Common myeloid progenitor, CD34-positive (primary cell): Measurements from ENCODE around the gene COL9A3.

Source experiments
- CTCF ChIA-PET: fragments of 350-600 bp; sonication (Branson Sonifier 250); formaldehyde crosslinking; loops from one replicate; lab custom pipeline; 2021; ENCODE audit warnings: antibody characterized with exemption; lab: Charles Lee
- POLR2A ChIA-PET: fragments of 350-600 bp; sonication (Branson Sonifier 250); formaldehyde crosslinking; loops from one replicate; lab custom pipeline; 2021; ENCODE audit warnings: antibody characterized with exemption; lab: Charles Lee
- DNase-seq, 3 donors: peaks; one replicate each; pipeline versions ENCODE4 v3.0.0 to v3.0.0-alpha.2; 2013
- H3K27ac ChIP-seq, 2 experiments: 1 replicate in 1 of 2; 2 replicates in 1 of 2; pipeline ENCODE4 v1.7.0; 2013; ENCODE audit warnings: inconsistent platforms in 2 of 2, low read length in 2 of 2, mild to moderate bottlenecking in 2 of 2, low read depth in 1 of 2, moderate library complexity in 1 of 2; ENCODE audit not compliant: severe bottlenecking in 2 of 2, insufficient read depth in 1 of 2, poor library complexity in 1 of 2
- H3K27me3 ChIP-seq, 5 experiments: replicated peaks in 2 of 5; 1 replicate in 3 of 5; 2 replicates in 2 of 5; pipeline versions ENCODE4 v1.6.1 to v1.7.0; 2013; ENCODE audit warnings: low read length in 4 of 5, mild to moderate bottlenecking in 2 of 5, moderate library complexity in 2 of 5, inconsistent platforms in 1 of 5; ENCODE audit not compliant: insufficient read depth in 5 of 5, control insufficient read depth in 4 of 5
- H3K36me3 ChIP-seq, 4 experiments: 1 replicate in 2 of 4; 2 replicates in 2 of 4; pipeline versions ENCODE4 v1.6.1 to v1.7.0; 2013; ENCODE audit warnings: low read length in 3 of 4, control low read depth in 1 of 4, mild to moderate bottlenecking in 1 of 4; ENCODE audit not compliant: control insufficient read depth in 4 of 4, insufficient read depth in 4 of 4
- H3K4me1 ChIP-seq, 4 experiments: 1 replicate in 3 of 4; 2 replicates in 1 of 4; pipeline versions ENCODE4 v1.6.1 to v1.7.1; 2013; ENCODE audit warnings: low read length in 3 of 4, mild to moderate bottlenecking in 3 of 4, control low read depth in 1 of 4, inconsistent platforms in 1 of 4, moderate library complexity in 1 of 4; ENCODE audit not compliant: control insufficient read depth in 4 of 4, insufficient read depth in 4 of 4; ENCODE audit errors: control extremely low read depth in 1 of 4
- H3K4me3 ChIP-seq, 7 experiments: 1 replicate in 4 of 7; 2 replicates in 3 of 7; pipeline versions ENCODE4 v1.5.1 to v1.7.0; 2013; ENCODE audit warnings: mild to moderate bottlenecking in 7 of 7, low read length in 6 of 7, moderate library complexity in 6 of 7, inconsistent platforms in 2 of 7, low read depth in 2 of 7, control low read depth in 1 of 7; ENCODE audit not compliant: insufficient read depth in 4 of 7, control insufficient read depth in 1 of 7; ENCODE audit errors: extremely low read depth in 1 of 7
- H3K9me3 ChIP-seq, 5 experiments: 1 replicate in 4 of 5; 2 replicates in 1 of 5; pipeline versions ENCODE4 v1.6.1 to v1.7.1; 2013; ENCODE audit warnings: low read length in 4 of 5, mild to moderate bottlenecking in 2 of 5, inconsistent platforms in 1 of 5, low read depth in 1 of 5, moderate library complexity in 1 of 5; ENCODE audit not compliant: control insufficient read depth in 4 of 5, insufficient read depth in 2 of 5; ENCODE audit errors: control extremely low read depth in 1 of 5
- WGBS: methylation state at CpG from one replicate; pipeline ENCODE4 v1.1.5; 2013; ENCODE audit not compliant: insufficient coverage; 5-methylcytosine and 5-hydroxymethylcytosine counted together

The COL9A3 gene

GRCh38 chr20:62832212-62832922 is 15.5 kb downstream of the COL9A3 start:
- Histone ChIP-seq H3K27me3 (no peaks in the 10 kb centered on the region), H3K4me3 (peak overlapping the region in 4 of 7 experiments; percentile 4 to 37 (median 24)), H3K4me1 (peaks cover 0 to 14% (median 14%) of the 10 kb centered on the region in 4 experiments), H3K27ac (no peak overlapping the region), H3K36me3 (no peaks in the 10 kb centered on the region), H3K9me3 (no peaks in the 10 kb centered on the region)
- WGBS: 46% methylated on average over 19 of the region's 22 CpGs
- CTCF ChIA-PET: interaction anchor here (0.9 to 2.0 kb wide), 4 partner anchors 10 to 24 kb away, joined by 3 to 5 read pairs (median 4); no protein-coding TSS in a partner anchor
- POLR2A ChIA-PET: no interaction called here
- peak; percentile 61 to 89 (median 86) for DNase-seq

GRCh38 chr20:62832951-62833391 is 16.1 kb downstream of the COL9A3 start:
- Histone ChIP-seq H3K36me3 (no peaks in the 10 kb centered on the region), H3K27ac (no peak overlapping the region), H3K4me3 (peak overlapping the region in 2 of 7 experiments; percentile 4 to 37), H3K27me3 (no peaks in the 10 kb centered on the region), H3K9me3 (no peaks in the 10 kb centered on the region), H3K4me1 (peaks cover 0 to 14% (median 14%) of the 10 kb centered on the region in 4 experiments)
- DNase-seq: no peak
- ChIA-PET POLR2A (no interaction called here), CTCF (interaction anchor here (0.9 kb wide), 1 partner anchor 25 kb away, joined by 3 read pairs; no protein-coding TSS in a partner anchor)
- WGBS: 53% methylated on average over 9 of the region's 14 CpGs

GRCh38 chr20:62834967-62835730 is 18.3 kb downstream of the COL9A3 start:
- ChIA-PET POLR2A (no interaction called here), CTCF (interaction anchor here (1.4 kb wide), 1 partner anchor 12 kb away, joined by 5 read pairs; no protein-coding TSS in a partner anchor)
- no peak overlapping the region for H3K4me3 ChIP-seq
- no peaks in the 10 kb centered on the region for H3K27me3 ChIP-seq
- WGBS: 98% methylated on average over 19 of the region's 24 CpGs
- H3K9me3 ChIP-seq: no peaks in the 10 kb centered on the region
- H3K27ac ChIP-seq: no peak overlapping the region
- no peak for DNase-seq
- H3K4me1 ChIP-seq: peaks cover 0 to 17% (median 14%) of the 10 kb centered on the region in 4 experiments
- no peaks in the 10 kb centered on the region for H3K36me3 ChIP-seq

GRCh38 chr20:62835931-62836861 is 19.3 kb downstream of the COL9A3 start:
- Histone ChIP-seq H3K9me3 (no peaks in the 10 kb centered on the region), H3K27me3 (no peaks in the 10 kb centered on the region), H3K36me3 (no peaks in the 10 kb centered on the region), H3K4me3 (no peak overlapping the region), H3K27ac (no peak overlapping the region), H3K4me1 (peaks cover 0 to 17% (median 14%) of the 10 kb centered on the region in 4 experiments)
- ChIA-PET CTCF (interaction anchor here (0.9 to 1.4 kb wide), 3 partner anchors 9 to 17 kb away, joined by 3 read pairs; no protein-coding TSS in a partner anchor), POLR2A (no interaction called here)
- WGBS: 89% methylated on average over 46 of the region's 52 CpGs
- DNase-seq: no peak

- POLR2A ChIA-PET: no interaction called here
- 99% methylated on average over 17 of the region's 19 CpGs for WGBS
- Histone ChIP-seq H3K27me3 (no peaks in the 10 kb centered on the region), H3K27ac (no peak overlapping the region), H3K4me1 (peaks cover 0 to 14% (median 11%) of the 10 kb centered on the region in 4 experiments), H3K9me3 (no peaks in the 10 kb centered on the region), H3K36me3 (no peaks in the 10 kb centered on the region), H3K4me3 (no peak overlapping the region)
- DNase-seq: no peak
- CTCF ChIA-PET: interaction anchor here (0.9 to 1.4 kb wide), 3 partner anchors 8 to 17 kb away, joined by 3 read pairs; no protein-coding TSS in a partner anchor
Measured at GRCh38 chr20:62836967-62837490, 20.2 kb downstream of the COL9A3 start.

- CTCF ChIA-PET: no interaction called here
- Histone ChIP-seq H3K36me3 (no peaks in the 10 kb centered on the region), H3K27ac (no peak overlapping the region), H3K9me3 (no peaks in the 10 kb centered on the region), H3K27me3 (no peaks in the 10 kb centered on the region), H3K4me1 (peaks cover 0 to 7% (median 4%) of the 10 kb centered on the region in 4 experiments), H3K4me3 (no peak overlapping the region)
- WGBS: 91% methylated on average over 6 of the region's 8 CpGs
- POLR2A ChIA-PET: no interaction called here
- DNase-seq: no peak
Measured at GRCh38 chr20:62837790-62838127, 20.9 kb downstream of the COL9A3 start.
